HG03520 (cell line): Measurements from ENCODE around the gene NR1D1.

ENCODE experiments used
- ATAC-seq: cut with Tn5 transposase; IDR thresholded peaks from one replicate; pipeline ENCODE4 v1.9.1; 2021; ENCODE audit warnings: mild to moderate bottlenecking, moderate library complexity; ENCODE audit not compliant: unreplicated experiment

Gene NR1D1

GRCh38 chr17:40111221-40112128 is 11.1 kb upstream of the NR1D1 start:
- no peak for ATAC-seq

- no peak for ATAC-seq
Observed at GRCh38 chr17:40110026-40110845, 9.8 kb upstream of the NR1D1 start.

- no peak for ATAC-seq
Observed at GRCh38 chr17:40108970-40109824, 8.8 kb upstream of the NR1D1 start.

GRCh38 chr17:40107522-40108174 is 7.3 kb upstream of the NR1D1 start:
- no peak for ATAC-seq

- ATAC-seq, result no peak
Observed at GRCh38 chr17:40106760-40107521, 6.6 kb upstream of the NR1D1 start.

GRCh38 chr17:40105861-40106759 is 5.7 kb upstream of the NR1D1 start:
- no peak for ATAC-seq

- no peak for ATAC-seq
Observed at GRCh38 chr17:40104594-40105486, 4.5 kb upstream of the NR1D1 start.

GRCh38 chr17:40103688-40104087 is 3.3 kb upstream of the NR1D1 start:
- no peak for ATAC-seq

- no peak for ATAC-seq
Observed at GRCh38 chr17:40103071-40103661, 2.8 kb upstream of the NR1D1 start.

GRCh38 chr17:40101367-40102210 is 1.2 kb upstream of the NR1D1 start:
- no peak for ATAC-seq

- ATAC-seq, result no peak
Observed at GRCh38 chr17:40100669-40101366, 429 bp upstream of the NR1D1 start.

- ATAC-seq, result no peak
Observed at GRCh38 chr17:40099619-40100418, 570 bp downstream of the NR1D1 start.

- peak; percentile 59 for ATAC-seq
Observed at GRCh38 chr17:40098846-40099618, 1.4 kb downstream of the NR1D1 start.
